ENCODE results near the gene KIAA0319L. TPM values are rescaled to one million over a fixed set of nuclear protein-coding genes. Genes with fewer than 3 reads are reported as not detected.

Gene KIAA0319L
- total RNA-seq, 1 experiment from 2014 or later, result 20.9 TPM

DNA sequence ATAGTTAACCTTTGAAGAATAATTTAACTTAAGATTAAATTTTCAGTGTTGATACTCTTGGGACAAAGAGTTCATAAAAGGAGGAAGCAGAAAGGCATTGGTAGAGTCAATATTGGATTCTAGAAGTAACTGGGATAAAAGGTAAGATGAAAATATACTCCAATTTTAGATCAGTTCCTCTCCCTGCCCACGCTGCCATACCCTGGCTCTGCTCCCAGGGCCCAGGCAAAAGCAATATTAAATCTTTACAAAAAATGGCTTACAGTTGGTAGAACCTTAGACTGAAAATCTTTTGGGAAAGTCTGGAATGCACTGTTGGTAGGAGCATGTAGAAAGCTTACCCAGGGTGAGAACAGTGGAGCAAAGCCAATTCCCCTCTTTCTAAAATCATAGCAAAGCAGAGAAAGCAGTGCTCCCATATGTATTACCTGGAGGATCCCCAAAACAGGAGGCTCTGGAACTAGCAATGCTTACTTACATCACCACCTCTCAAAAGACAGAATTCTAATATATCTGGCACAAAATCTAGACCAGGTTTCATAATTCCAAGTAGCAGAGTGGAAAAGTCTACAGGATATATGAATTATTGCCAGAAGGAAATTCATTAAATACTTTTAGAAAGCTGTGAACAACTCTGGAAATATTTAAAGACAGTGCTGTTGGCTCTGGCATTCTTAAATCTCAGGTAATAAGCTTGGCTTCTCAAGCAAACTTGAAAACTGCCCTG, 24.5 kb downstream of the KIAA0319L start:
- ChIA-PET CTCF (no interaction called here), POLR2A (ENCODE audit: unreplicated experiment) (interaction anchor here (0.6 kb wide), 1 partner anchor 10 kb away, joined by 5 read pairs; no protein-coding TSS in a partner anchor)
- intact Hi-C loops (cut with micrococcal nuclease), result no loop called here
- Histone ChIP-seq H3F3A (ENCODE audit: low read length, unreplicated experiment) (no peaks in the 10 kb centered on the region), H3K79me2 (ENCODE audit: low read length) (0 out of 2 replicates have a peak, but pooled peaks cover 8% of the 10 kb centered on the region), H4K20me1 (ENCODE audit: low read length) (no peaks in the 10 kb centered on the region), H3K9me2 (replicated peaks; ENCODE audit: low read length) (no peaks in the 10 kb centered on the region), H3K4me3 (ENCODE audit: low read length) (no peak overlapping the region), H3K9me3 (ENCODE audit: low read length) (peaks cover 12% of the 10 kb centered on the region; the same call in 1 of the 2 replicates), H3K27me3 (ENCODE audit: low read length) (no peaks in the 10 kb centered on the region), H2AFZ (ENCODE audit: low read length) (no peak overlapping the region), H3K4me2 (ENCODE audit: low read length) (no peak overlapping the region), H3K9ac (ENCODE audit: low read length) (no peak overlapping the region), H3K27ac (ENCODE audit: low read length) (no peak overlapping the region), H3K4me1 (ENCODE audit: insufficient read depth, low read length) (no peaks in the 10 kb centered on the region), H3K36me3 (ENCODE audit: low read depth, low read length) (peaks cover 24% of the 10 kb centered on the region)
- no peak for ATAC-seq
- no peak for DNase-seq
- TF ChIP-seq EZH2 (IDR thresholded peaks at IDR 0.05; ENCODE audit: low read length, unreplicated experiment) (no peak), EZH2phosphoT487 (IDR thresholded peaks at IDR 0.05; ENCODE audit: borderline replicate concordance, low read length) (no peak)
- TF ChIP-seq, protein P1, sequence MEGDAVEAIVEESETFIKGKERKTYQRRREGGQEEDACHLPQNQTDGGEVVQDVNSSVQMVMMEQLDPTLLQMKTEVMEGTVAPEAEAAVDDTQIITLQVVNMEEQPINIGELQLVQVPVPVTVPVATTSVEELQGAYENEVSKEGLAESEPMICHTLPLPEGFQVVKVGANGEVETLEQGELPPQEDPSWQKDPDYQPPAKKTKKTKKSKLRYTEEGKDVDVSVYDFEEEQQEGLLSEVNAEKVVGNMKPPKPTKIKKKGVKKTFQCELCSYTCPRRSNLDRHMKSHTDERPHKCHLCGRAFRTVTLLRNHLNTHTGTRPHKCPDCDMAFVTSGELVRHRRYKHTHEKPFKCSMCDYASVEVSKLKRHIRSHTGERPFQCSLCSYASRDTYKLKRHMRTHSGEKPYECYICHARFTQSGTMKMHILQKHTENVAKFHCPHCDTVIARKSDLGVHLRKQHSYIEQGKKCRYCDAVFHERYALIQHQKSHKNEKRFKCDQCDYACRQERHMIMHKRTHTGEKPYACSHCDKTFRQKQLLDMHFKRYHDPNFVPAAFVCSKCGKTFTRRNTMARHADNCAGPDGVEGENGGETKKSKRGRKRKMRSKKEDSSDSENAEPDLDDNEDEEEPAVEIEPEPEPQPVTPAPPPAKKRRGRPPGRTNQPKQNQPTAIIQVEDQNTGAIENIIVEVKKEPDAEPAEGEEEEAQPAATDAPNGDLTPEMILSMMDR (conservative IDR thresholded peaks at IDR 0.05; ENCODE audit: low read depth, low read length), result no peak
- no TSS peak for BruUV-seq (replicated peaks)

- ATAC-seq (no peak), DNase-seq (no peak)
- H3K27ac ChIP-seq (ENCODE audit: low read length), result no peak overlapping the region
- H3K36me3 ChIP-seq (ENCODE audit: low read depth, low read length), result peaks cover 24% of the 10 kb centered on the region
- H3K27me3 ChIP-seq (ENCODE audit: low read length), result no peaks in the 10 kb centered on the region
- TF ChIP-seq, protein P1 (conservative IDR thresholded peaks at IDR 0.05; ENCODE audit: low read depth, low read length), result no peak
- no peak for TF ChIP-seq EZH2phosphoT487 (IDR thresholded peaks at IDR 0.05; ENCODE audit: borderline replicate concordance, low read length)
- no peak for TF ChIP-seq EZH2 (IDR thresholded peaks at IDR 0.05; ENCODE audit: low read length, unreplicated experiment)
- H4K20me1 ChIP-seq (ENCODE audit: low read length), result no peaks in the 10 kb centered on the region
- POLR2A ChIA-PET (ENCODE audit: unreplicated experiment), result no interaction called here
- H3K4me3 ChIP-seq (ENCODE audit: low read length), result no peak overlapping the region
- 0 out of 2 replicates have a peak, but pooled peaks cover 6% of the 10 kb centered on the region for H3K79me2 ChIP-seq (ENCODE audit: low read length)
- no peak overlapping the region for H2AFZ ChIP-seq (ENCODE audit: low read length)
- H3K9ac ChIP-seq (ENCODE audit: low read length), result no peak overlapping the region
- CTCF ChIA-PET, result no interaction called here
- BruUV-seq (replicated peaks), result no TSS peak
- H3F3A ChIP-seq (ENCODE audit: low read length, unreplicated experiment), result no peaks in the 10 kb centered on the region
- no peak overlapping the region for H3K4me2 ChIP-seq (ENCODE audit: low read length)
- no peaks in the 10 kb centered on the region for H3K9me2 ChIP-seq (replicated peaks; ENCODE audit: low read length)
- intact Hi-C loops (cut with micrococcal nuclease), result no loop called here
- H3K4me1 ChIP-seq (ENCODE audit: insufficient read depth, low read length), result no peaks in the 10 kb centered on the region
- H3K9me3 ChIP-seq (ENCODE audit: low read length), result peaks cover 12% of the 10 kb centered on the region; the same call in 1 of the 2 replicates
These were observed 25.8 kb downstream of the KIAA0319L start for GRCh38 chr1:35531368-35531767.

DNA sequence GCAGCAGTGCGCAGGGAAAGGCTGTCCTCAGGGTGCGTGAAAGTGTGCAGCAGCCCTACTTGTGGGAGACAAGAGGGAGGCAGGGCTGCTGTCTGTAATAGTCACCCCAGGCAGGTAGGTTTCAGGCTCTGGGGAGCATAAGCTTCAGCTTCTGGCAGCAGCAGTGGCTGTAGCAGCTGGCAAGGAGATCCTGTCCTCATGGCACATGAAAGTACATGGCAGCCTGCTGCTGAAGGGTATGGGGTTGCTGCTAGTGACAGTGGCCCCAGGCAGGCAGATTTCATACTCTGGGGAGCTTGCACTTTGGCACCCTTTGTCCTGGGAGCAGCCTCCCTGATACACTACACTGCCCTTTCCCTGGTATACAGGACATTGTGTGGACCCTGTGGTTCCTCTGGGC, 26.3 kb downstream of the KIAA0319L start:
- Histone ChIP-seq H3F3A (ENCODE audit: low read length, unreplicated experiment) (no peaks in the 10 kb centered on the region), H2AFZ (ENCODE audit: low read length) (no peak overlapping the region), H3K9me2 (replicated peaks; ENCODE audit: low read length) (no peaks in the 10 kb centered on the region), H3K27me3 (ENCODE audit: low read length) (no peaks in the 10 kb centered on the region), H3K4me2 (ENCODE audit: low read length) (no peak overlapping the region), H3K27ac (ENCODE audit: low read length) (no peak overlapping the region), H3K36me3 (ENCODE audit: low read depth, low read length) (peaks cover 24% of the 10 kb centered on the region), H3K4me3 (ENCODE audit: low read length) (no peak overlapping the region), H3K9ac (ENCODE audit: low read length) (no peak overlapping the region), H3K4me1 (ENCODE audit: insufficient read depth, low read length) (no peaks in the 10 kb centered on the region), H4K20me1 (ENCODE audit: low read length) (no peaks in the 10 kb centered on the region), H3K79me2 (ENCODE audit: low read length) (0 out of 2 replicates have a peak, but pooled peaks cover 2% of the 10 kb centered on the region), H3K9me3 (ENCODE audit: low read length) (peaks cover 12% of the 10 kb centered on the region; the same call in 1 of the 2 replicates)
- no TSS peak for BruUV-seq (replicated peaks)
- no peak for TF ChIP-seq EZH2phosphoT487 (IDR thresholded peaks at IDR 0.05; ENCODE audit: borderline replicate concordance, low read length)
- no peak for TF ChIP-seq EZH2 (IDR thresholded peaks at IDR 0.05; ENCODE audit: low read length, unreplicated experiment)
- TF ChIP-seq, protein P1 (conservative IDR thresholded peaks at IDR 0.05; ENCODE audit: low read depth, low read length), result no peak
- intact Hi-C loops (cut with micrococcal nuclease), result no loop called here
- ChIA-PET POLR2A (ENCODE audit: unreplicated experiment) (no interaction called here), CTCF (no interaction called here)
- DNase-seq (no peak), ATAC-seq (no peak)

All from PC-3 (cell line).